ENCODE results near the gene PLD2. TPM values are rescaled to one million over a fixed set of nuclear protein-coding genes. Genes with fewer than 3 reads are reported as not detected.

PLD2 gene
- total RNA-seq, 1 donor = 19.9 TPM

- DNase-seq (ENCODE audit: insufficient read length, low spot score, missing footprints) = peak; percentile 71
- Histone ChIP-seq H3K4me2 (ENCODE audit: insufficient read depth, low read length) (no peak overlapping the region), H3K79me2 (ENCODE audit: insufficient read depth, low read length) (peaks cover 91% of the 10 kb centered on the region), H3K27me3 (ENCODE audit: insufficient read depth, low read length) (no peaks in the 10 kb centered on the region), H3K4me1 (ENCODE audit: insufficient read depth, low read length) (no peaks in the 10 kb centered on the region), H3K4me3 (ENCODE audit: insufficient read depth, low read length) (no peak overlapping the region), H3K36me3 (ENCODE audit: insufficient read depth, low read length) (peaks cover 2% of the 10 kb centered on the region), H4K20me1 (ENCODE audit: insufficient read depth, low read length) (peaks cover 76% of the 10 kb centered on the region), H3K9me3 (ENCODE audit: low read depth, low read length) (no peaks in the 10 kb centered on the region), H2AFZ (ENCODE audit: low read length) (no peak overlapping the region), H3K27ac (ENCODE audit: low read depth, low read length) (no peak overlapping the region)
- TF ChIP-seq CTCF (IDR thresholded peaks at IDR 0.05; ENCODE audit: extremely low read depth, low read depth, low read length) = no peak
Observed at GRCh38 chr17:4839965-4840892, 33.3 kb downstream of the PLD2 start.

GRCh38 chr17:4840893-4841242 lies 33.9 kb downstream of the PLD2 start:
- Histone ChIP-seq H3K4me3 (ENCODE audit: insufficient read depth, low read length) (no peak overlapping the region), H4K20me1 (ENCODE audit: insufficient read depth, low read length) (peaks cover 76% of the 10 kb centered on the region), H3K9me3 (ENCODE audit: low read depth, low read length) (no peaks in the 10 kb centered on the region), H3K36me3 (ENCODE audit: insufficient read depth, low read length) (peaks cover 2% of the 10 kb centered on the region), H3K79me2 (ENCODE audit: insufficient read depth, low read length) (peaks cover 88% of the 10 kb centered on the region), H3K27ac (ENCODE audit: low read depth, low read length) (no peak overlapping the region), H2AFZ (ENCODE audit: low read length) (no peak overlapping the region), H3K27me3 (ENCODE audit: insufficient read depth, low read length) (no peaks in the 10 kb centered on the region), H3K4me2 (ENCODE audit: insufficient read depth, low read length) (no peak overlapping the region), H3K4me1 (ENCODE audit: insufficient read depth, low read length) (no peaks in the 10 kb centered on the region)
- DNase-seq (ENCODE audit: insufficient read length, low spot score, missing footprints) = no peak
- no peak for TF ChIP-seq CTCF (IDR thresholded peaks at IDR 0.05; ENCODE audit: extremely low read depth, low read depth, low read length)

GRCh38 chr17:4842376-4842775 lies 35.4 kb downstream of the PLD2 start:
- H3K79me2 ChIP-seq (ENCODE audit: insufficient read depth, low read length) = peaks cover 89% of the 10 kb centered on the region
- no peak overlapping the region for H3K4me3 ChIP-seq (ENCODE audit: insufficient read depth, low read length)
- H3K4me2 ChIP-seq (ENCODE audit: insufficient read depth, low read length) = no peak overlapping the region
- H2AFZ ChIP-seq (ENCODE audit: low read length) = no peak overlapping the region
- no peaks in the 10 kb centered on the region for H3K4me1 ChIP-seq (ENCODE audit: insufficient read depth, low read length)
- peak; percentile 35 for DNase-seq (ENCODE audit: insufficient read length, low spot score, missing footprints)
- no peak overlapping the region for H3K27ac ChIP-seq (ENCODE audit: low read depth, low read length)
- no peaks in the 10 kb centered on the region for H3K27me3 ChIP-seq (ENCODE audit: insufficient read depth, low read length)
- no peak for TF ChIP-seq CTCF (IDR thresholded peaks at IDR 0.05; ENCODE audit: extremely low read depth, low read depth, low read length)
- H3K9me3 ChIP-seq (ENCODE audit: low read depth, low read length) = no peaks in the 10 kb centered on the region
- peaks cover 80% of the 10 kb centered on the region for H4K20me1 ChIP-seq (ENCODE audit: insufficient read depth, low read length)
- peaks cover 2% of the 10 kb centered on the region for H3K36me3 ChIP-seq (ENCODE audit: insufficient read depth, low read length)

GRCh38 chr17:4843321-4844000 lies 36.5 kb downstream of the PLD2 start:
- Histone ChIP-seq H3K9me3 (ENCODE audit: low read depth, low read length) (no peaks in the 10 kb centered on the region), H2AFZ (ENCODE audit: low read length) (no peak overlapping the region), H3K79me2 (ENCODE audit: insufficient read depth, low read length) (peaks cover 87% of the 10 kb centered on the region), H3K27ac (ENCODE audit: low read depth, low read length) (no peak overlapping the region), H4K20me1 (ENCODE audit: insufficient read depth, low read length) (peaks cover 77% of the 10 kb centered on the region), H3K4me2 (ENCODE audit: insufficient read depth, low read length) (no peak overlapping the region), H3K4me1 (ENCODE audit: insufficient read depth, low read length) (no peaks in the 10 kb centered on the region), H3K4me3 (ENCODE audit: insufficient read depth, low read length) (no peak overlapping the region), H3K27me3 (ENCODE audit: insufficient read depth, low read length) (no peaks in the 10 kb centered on the region), H3K36me3 (ENCODE audit: insufficient read depth, low read length) (no peaks in the 10 kb centered on the region)
- TF ChIP-seq CTCF (IDR thresholded peaks at IDR 0.05; ENCODE audit: extremely low read depth, low read depth, low read length) = no peak
- DNase-seq (ENCODE audit: insufficient read length, low spot score, missing footprints) = no peak

All from osteoblast (primary cell).